ENCODE data around the gene ZKSCAN4.

Gene ZKSCAN4

DNA sequence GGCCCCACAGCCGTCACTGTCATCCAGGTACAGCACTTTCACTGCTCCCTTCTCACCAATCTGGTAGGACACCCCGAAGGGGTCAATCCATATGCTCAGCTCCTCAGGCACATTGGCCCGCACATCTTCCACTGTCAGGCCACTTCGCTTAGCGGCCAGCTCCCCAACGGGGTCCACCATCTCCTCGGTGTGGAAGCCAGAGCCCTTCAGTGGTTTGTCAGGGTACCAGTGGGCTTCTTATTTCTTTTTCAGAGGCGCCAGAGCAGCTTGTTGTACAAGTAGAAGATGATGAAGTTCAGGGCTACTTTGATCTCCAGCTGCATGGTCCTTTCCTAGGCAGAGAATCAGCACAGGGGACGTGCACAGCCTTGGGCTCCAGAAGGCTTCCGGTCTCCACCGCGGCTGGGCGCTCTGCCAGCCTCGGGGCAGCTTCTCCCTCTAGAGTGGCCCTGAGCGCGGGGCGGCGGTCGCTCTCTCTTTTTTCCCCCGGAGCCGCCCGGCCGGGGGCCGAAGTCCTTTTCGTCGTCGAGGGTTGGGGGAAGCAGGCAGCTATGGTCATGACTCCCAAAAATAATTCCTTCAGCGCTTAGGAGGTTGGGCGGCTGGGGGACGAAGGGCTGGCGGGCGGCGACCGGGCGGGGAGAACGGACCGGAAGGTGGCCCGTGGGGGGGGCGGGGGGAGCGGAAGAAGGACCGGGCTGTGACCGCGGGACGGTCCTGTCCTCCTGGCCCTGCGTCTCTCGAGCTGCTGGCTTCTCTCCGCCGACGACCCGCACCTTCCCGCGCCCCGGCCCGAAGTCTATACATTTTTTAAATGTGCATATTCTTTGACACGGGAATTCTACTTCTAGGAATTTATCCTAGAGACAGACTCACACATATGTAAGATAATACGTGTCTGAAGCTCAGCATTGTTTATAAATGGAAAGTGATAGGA is 33.5 kb downstream of the ZKSCAN4 start:
- H3K27me3 ChIP-seq (ENCODE audit: control insufficient read depth in 1 of 2, insufficient read depth in 2 of 2, low read length in 2 of 2): peaks cover 10 to 14% of the 10 kb centered on the region in 2 donors
- H3K4me3 ChIP-seq (ENCODE audit: low read depth in 1 of 2, low read length in 2 of 2): peak overlapping the region; percentile 55 to 64
- H3K27ac ChIP-seq (ENCODE audit: low read depth, low read length): peak overlapping the region; percentile 22

DNA sequence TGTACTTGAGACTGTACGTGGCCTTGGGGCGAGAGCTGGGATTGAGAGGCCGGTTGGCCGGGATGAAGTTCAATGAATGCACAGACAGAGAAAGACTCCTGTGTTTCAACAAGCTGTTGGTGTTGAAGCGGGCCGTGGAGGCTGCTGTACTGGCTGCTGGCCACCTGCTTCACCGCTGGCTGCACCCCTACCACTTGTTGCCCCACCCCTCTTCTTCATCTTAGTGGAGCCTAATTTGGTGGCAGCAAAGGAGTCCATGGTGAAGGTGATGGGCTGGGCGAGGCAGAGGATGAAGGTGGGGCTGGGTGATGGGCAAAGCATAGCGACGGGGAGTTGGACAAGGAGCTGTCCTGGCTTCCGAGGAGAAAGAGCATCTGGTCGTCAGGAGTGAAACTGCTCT is 34.2 kb downstream of the ZKSCAN4 start:
- H3K9ac ChIP-seq (ENCODE audit: low read length): no peak overlapping the region
- peaks cover 5% of the 10 kb centered on the region for H3K4me1 ChIP-seq (ENCODE audit: insufficient read depth, low read length)
- H3K36me3 ChIP-seq (ENCODE audit: insufficient read depth, low read length): no peaks in the 10 kb centered on the region
- H3K9me3 ChIP-seq (ENCODE audit: low read length): peaks cover 4% of the 10 kb centered on the region
- H3K4me3 ChIP-seq (ENCODE audit: low read depth in 1 of 2, low read length in 2 of 2): peak overlapping the region in 1 of 2 donors; percentile 55
- H3K27me3 ChIP-seq (ENCODE audit: control insufficient read depth in 1 of 2, insufficient read depth in 2 of 2, low read length in 2 of 2): peaks cover 10 to 21% of the 10 kb centered on the region in 2 donors
- no peak overlapping the region for H3K27ac ChIP-seq (ENCODE audit: low read depth, low read length)

More for the DNA sequence above, 33.5 kb downstream of the ZKSCAN4 start:
- peaks cover 5% of the 10 kb centered on the region for H3K4me1 ChIP-seq (ENCODE audit: insufficient read depth, low read length)
- H3K9ac ChIP-seq (ENCODE audit: low read length): no peak overlapping the region
- no peaks in the 10 kb centered on the region for H3K36me3 ChIP-seq (ENCODE audit: insufficient read depth, low read length)
- H3K9me3 ChIP-seq (ENCODE audit: low read length): peaks cover 4% of the 10 kb centered on the region

DNA sequence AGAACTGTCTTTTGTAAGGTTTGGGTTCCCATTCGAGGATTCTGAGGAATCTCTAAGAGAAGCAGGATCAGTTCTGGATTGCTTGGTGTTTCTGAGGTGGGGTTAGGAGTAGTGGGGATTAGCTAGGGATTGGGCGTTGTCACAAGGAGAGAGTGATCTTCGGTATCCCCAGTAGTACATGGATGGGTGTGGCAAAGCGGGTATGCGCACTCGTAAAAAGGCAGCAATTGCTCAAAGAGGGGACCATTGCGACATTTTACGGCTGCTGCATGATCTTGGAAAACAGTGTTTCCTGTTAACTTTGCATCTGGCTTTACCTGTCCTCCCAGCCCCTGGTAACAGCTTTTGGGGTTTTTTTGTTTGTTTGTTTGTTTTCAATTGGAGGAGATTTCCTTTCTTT is 36.6 kb downstream of the ZKSCAN4 start:
- no peak overlapping the region for H3K9ac ChIP-seq (ENCODE audit: low read length)
- H3K4me3 ChIP-seq (ENCODE audit: low read depth in 1 of 2, low read length in 2 of 2): no peak overlapping the region
- H3K9me3 ChIP-seq (ENCODE audit: low read length): peaks cover 4% of the 10 kb centered on the region
- no peak overlapping the region for H3K27ac ChIP-seq (ENCODE audit: low read depth, low read length)
- H3K27me3 ChIP-seq (ENCODE audit: control insufficient read depth in 1 of 2, insufficient read depth in 2 of 2, low read length in 2 of 2): peaks cover 23 to 44% of the 10 kb centered on the region in 2 donors
- no peaks in the 10 kb centered on the region for H3K36me3 ChIP-seq (ENCODE audit: insufficient read depth, low read length)
- H3K4me1 ChIP-seq (ENCODE audit: insufficient read depth, low read length): peaks cover 5% of the 10 kb centered on the region

DNA sequence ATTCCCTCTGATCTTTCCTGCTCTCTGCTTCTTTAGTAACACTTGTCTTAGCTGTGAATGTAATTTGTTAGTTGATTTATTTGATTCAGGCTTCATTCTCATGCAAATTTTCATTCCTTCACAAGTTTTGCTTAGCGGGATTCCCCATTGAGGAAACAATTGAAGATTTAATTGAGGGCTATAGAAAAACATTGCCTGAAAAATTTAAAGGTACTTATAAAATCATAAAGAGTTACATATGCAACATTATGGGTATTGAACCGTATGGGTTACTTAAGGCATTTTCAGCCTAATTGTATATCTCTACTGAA is 38.9 kb downstream of the ZKSCAN4 start:
- Histone ChIP-seq H3K36me3 (ENCODE audit: insufficient read depth, low read length) (no peaks in the 10 kb centered on the region), H3K9ac (ENCODE audit: low read length) (no peak overlapping the region), H3K4me1 (ENCODE audit: insufficient read depth, low read length) (peaks cover 3% of the 10 kb centered on the region), H3K27me3 (ENCODE audit: control insufficient read depth in 1 of 2, insufficient read depth in 2 of 2, low read length in 2 of 2) (peaks cover 43 to 63% of the 10 kb centered on the region in 2 donors), H3K27ac (ENCODE audit: low read depth, low read length) (no peak overlapping the region), H3K4me3 (ENCODE audit: low read depth in 1 of 2, low read length in 2 of 2) (no peak overlapping the region), H3K9me3 (ENCODE audit: low read length) (peaks cover 4% of the 10 kb centered on the region)

DNA sequence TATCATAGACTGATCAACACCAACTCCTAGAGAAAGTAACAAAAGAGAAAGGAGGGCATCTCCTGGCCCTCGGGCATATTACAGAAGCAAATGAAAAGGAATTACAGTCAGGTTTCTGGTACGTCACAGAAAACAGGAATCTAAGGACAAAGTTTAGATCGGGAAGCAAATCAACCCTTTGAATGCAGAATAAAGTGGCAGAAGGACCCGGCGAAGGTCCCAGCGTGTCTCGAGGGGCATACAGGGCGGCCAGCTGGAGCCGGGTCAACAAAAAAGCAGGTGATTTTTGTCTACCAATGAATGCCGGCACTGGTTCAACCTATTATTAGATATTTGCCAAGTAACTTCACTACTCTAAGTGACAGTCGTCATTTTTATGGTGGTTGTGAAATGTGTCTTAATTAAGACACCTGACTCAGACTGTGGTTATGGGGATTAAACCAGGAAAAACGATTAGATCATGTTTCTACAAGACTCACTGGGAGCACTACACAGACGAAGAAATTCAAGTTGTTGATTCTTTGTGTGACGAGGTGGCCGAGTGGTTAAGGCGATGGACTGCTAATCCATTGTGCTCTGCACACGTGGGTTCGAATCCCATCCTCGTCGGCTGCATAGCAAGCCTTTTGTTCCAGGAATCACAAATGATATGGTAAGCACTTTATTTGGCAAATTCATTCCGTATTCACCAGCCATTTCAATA is 39.4 kb downstream of the ZKSCAN4 start:
- Histone ChIP-seq H3K4me3 (ENCODE audit: low read depth in 1 of 2, low read length in 2 of 2) (no peak overlapping the region), H3K9ac (ENCODE audit: low read length) (no peak overlapping the region), H3K4me1 (ENCODE audit: insufficient read depth, low read length) (no peaks in the 10 kb centered on the region), H3K9me3 (ENCODE audit: low read length) (peaks cover 5% of the 10 kb centered on the region), H3K27me3 (ENCODE audit: control insufficient read depth in 1 of 2, insufficient read depth in 2 of 2, low read length in 2 of 2) (peaks cover 48 to 68% of the 10 kb centered on the region in 2 donors), H3K27ac (ENCODE audit: low read depth, low read length) (no peak overlapping the region), H3K36me3 (ENCODE audit: insufficient read depth, low read length) (no peaks in the 10 kb centered on the region)

DNA sequence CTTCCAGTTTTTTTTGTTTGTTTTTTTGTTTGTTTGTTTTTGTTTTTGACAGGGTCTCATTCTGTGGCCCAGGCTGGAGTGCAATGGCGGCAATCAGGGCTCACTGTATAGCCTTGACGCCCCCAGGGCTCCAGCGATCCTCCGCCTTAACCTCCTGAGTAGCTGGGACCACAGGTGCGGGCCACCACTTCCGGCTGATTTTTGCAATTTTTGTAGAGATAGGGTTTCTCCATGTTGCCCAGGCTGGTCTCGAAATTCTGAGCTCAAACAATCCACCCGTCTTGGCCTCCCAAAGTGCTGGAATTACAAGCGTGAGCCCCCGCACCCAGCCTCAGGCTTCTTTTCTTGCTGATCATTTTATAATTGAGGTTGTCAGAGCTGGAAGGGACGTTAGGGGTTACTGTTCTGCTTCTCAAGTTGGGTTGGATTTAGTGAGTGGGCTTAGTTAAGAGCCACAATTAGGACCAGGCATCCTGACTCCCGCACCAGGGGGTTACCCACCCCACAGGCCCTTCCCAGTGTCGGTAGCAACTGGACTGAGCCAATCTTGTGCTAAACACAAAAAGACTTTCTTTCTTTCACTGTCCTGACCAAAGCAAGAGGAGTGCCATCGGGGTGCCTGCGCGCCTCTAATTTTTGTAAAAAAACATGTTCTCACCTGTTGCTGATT is 40.1 kb downstream of the ZKSCAN4 start:
- no peak overlapping the region for H3K27ac ChIP-seq (ENCODE audit: low read depth, low read length)
- H3K27me3 ChIP-seq (ENCODE audit: control insufficient read depth in 1 of 2, insufficient read depth in 2 of 2, low read length in 2 of 2): peaks cover 55 to 75% of the 10 kb centered on the region in 2 donors
- no peak overlapping the region for H3K9ac ChIP-seq (ENCODE audit: low read length)
- no peaks in the 10 kb centered on the region for H3K4me1 ChIP-seq (ENCODE audit: insufficient read depth, low read length)
- H3K36me3 ChIP-seq (ENCODE audit: insufficient read depth, low read length): no peaks in the 10 kb centered on the region
- H3K4me3 ChIP-seq (ENCODE audit: low read depth in 1 of 2, low read length in 2 of 2): no peak overlapping the region
- peaks cover 12% of the 10 kb centered on the region for H3K9me3 ChIP-seq (ENCODE audit: low read length)

DNA sequence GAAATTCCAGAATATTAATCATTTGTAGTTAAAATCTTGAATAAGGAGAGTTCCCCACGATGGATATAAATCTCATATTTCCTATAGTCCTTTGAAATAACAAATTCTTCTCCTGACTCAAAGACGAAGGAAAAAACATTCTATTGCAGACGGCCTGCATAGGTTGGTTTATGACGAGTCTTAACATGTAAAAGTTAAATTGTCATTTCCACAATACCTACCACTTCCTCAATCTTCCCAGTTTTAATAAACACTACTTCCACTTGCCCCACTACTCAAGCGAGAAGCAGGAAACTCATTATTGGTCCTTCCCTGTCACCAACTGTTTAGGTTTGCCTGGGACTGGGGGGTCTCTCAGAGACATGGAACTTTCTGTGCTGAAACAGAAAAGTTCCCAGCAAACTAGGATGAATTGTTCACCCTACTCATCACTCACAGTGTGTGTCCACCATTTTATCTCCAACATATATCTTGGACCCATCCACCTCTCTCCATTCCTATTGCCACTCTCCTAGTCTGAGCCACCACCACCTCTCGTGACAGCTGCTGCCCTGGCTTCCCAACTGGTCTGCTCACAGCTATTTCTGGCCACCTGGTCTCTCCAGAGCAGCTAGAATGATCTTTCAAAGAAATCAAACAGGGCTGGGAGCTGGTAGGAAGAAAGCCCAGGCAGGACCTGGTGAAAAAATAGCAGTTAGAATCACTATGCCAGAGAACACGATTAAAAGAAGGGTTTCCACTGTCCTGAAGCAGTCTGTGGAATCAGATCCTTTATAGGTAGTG is 42.1 kb downstream of the ZKSCAN4 start:
- H3K4me3 ChIP-seq (ENCODE audit: low read depth in 1 of 2, low read length in 2 of 2): no peak overlapping the region
- peaks cover 55 to 69% of the 10 kb centered on the region in 2 donors for H3K27me3 ChIP-seq (ENCODE audit: control insufficient read depth in 1 of 2, insufficient read depth in 2 of 2, low read length in 2 of 2)
- no peaks in the 10 kb centered on the region for H3K4me1 ChIP-seq (ENCODE audit: insufficient read depth, low read length)
- peaks cover 10% of the 10 kb centered on the region for H3K9me3 ChIP-seq (ENCODE audit: low read length)
- no peaks in the 10 kb centered on the region for H3K36me3 ChIP-seq (ENCODE audit: insufficient read depth, low read length)
- H3K9ac ChIP-seq (ENCODE audit: low read length): no peak overlapping the region
- no peak overlapping the region for H3K27ac ChIP-seq (ENCODE audit: low read depth, low read length)

DNA sequence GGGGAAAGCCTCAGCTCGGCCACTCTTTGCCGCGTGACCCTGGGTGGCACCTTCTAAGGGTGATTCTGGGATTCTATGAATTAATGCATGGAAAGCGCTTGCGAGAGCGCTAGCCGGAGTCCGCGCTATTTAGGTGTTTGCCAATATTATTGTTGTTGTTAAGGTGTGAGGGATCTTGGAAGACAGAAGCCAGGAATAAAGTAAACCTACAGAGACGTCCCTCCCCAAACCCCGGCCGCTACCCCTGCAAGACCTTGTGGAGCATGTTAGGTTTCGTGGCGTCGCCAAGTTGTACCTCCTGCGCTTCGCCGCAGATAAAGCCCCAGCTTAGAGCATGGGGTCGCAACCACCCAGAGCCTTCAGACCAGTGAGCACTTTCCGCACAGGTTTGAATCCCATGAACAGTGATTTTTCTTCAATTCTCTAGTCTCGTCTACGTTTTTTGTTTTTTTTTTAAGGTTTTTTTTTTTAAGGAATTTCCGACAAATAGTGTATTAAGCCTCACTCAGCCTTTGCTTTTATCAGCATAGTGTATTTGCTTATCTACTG is 43.9 kb downstream of the ZKSCAN4 start:
- H3K9ac ChIP-seq (ENCODE audit: low read length): no peak overlapping the region
- peaks cover 10% of the 10 kb centered on the region for H3K9me3 ChIP-seq (ENCODE audit: low read length)
- H3K36me3 ChIP-seq (ENCODE audit: insufficient read depth, low read length): no peaks in the 10 kb centered on the region
- no peaks in the 10 kb centered on the region for H3K4me1 ChIP-seq (ENCODE audit: insufficient read depth, low read length)
- no peak overlapping the region for H3K27ac ChIP-seq (ENCODE audit: low read depth, low read length)
- H3K4me3 ChIP-seq (ENCODE audit: low read depth in 1 of 2, low read length in 2 of 2): peak overlapping the region; percentile 4 to 22
- peaks cover 53 to 62% of the 10 kb centered on the region in 2 donors for H3K27me3 ChIP-seq (ENCODE audit: control insufficient read depth in 1 of 2, insufficient read depth in 2 of 2, low read length in 2 of 2)

DNA sequence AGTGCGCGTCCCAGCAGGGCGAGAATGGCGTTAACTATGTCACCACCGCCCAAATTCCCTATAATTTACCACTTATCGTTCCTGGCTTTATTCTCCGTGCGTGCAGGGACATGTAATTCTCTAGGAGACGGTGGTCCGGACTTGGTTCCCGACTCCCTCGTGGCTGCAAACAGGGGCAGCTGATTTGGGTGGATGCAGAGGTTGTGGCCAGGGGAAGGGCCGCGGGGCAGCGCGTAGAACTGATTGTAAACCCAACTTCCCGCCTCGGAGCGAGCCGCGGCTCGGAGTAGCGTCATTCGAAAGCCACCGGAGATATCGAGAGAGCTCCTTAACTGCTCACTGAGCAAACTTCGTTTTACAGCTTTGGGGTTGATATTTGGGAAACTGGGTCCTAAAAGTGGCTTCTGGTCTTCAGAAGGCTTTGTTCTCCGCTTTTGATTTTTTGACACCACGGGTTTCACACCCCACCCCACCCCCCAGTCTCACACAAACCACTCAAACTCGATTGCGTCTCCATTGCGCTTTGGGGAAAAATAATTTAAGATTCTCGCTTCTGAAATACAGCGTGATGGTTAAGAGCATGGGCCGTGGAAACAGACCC is 44.5 kb downstream of the ZKSCAN4 start:
- Histone ChIP-seq H3K9ac (ENCODE audit: low read length) (no peak overlapping the region), H3K9me3 (ENCODE audit: low read length) (peaks cover 10% of the 10 kb centered on the region), H3K27ac (ENCODE audit: low read depth, low read length) (no peak overlapping the region), H3K4me1 (ENCODE audit: insufficient read depth, low read length) (no peaks in the 10 kb centered on the region), H3K36me3 (ENCODE audit: insufficient read depth, low read length) (no peaks in the 10 kb centered on the region), H3K4me3 (ENCODE audit: low read depth in 1 of 2, low read length in 2 of 2) (peak overlapping the region; percentile 4 to 22), H3K27me3 (ENCODE audit: control insufficient read depth in 1 of 2, insufficient read depth in 2 of 2, low read length in 2 of 2) (peaks cover 52 to 57% of the 10 kb centered on the region in 2 donors)

DNA sequence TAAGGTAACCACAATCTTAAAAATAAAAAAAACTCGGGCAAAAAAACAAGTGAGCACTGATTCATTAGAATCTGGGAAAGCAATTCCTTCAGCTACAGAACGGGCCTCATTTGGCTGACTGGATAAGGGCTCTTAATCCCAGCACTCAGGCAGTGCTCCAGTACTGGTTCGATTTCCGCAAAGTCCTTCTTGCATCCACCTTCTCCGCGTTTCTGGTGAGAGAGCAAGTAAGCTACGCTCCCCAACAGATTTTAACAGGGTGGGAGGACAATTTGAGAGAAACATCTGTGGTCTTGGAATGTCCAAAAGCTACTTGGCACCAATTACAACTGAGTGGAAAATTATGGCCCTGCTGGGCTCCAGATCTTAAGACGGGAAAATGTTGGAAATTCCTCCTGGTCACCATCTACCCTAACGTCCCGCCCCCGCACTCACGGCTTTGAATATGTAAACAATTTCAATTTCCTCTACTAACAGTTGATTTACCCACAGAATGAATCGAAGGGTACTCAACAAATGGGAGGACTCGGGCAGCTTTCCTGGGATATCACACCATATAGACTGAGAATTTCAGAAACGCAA is 45.0 kb downstream of the ZKSCAN4 start:
- Histone ChIP-seq H3K4me1 (ENCODE audit: insufficient read depth, low read length) (no peaks in the 10 kb centered on the region), H3K36me3 (ENCODE audit: insufficient read depth, low read length) (no peaks in the 10 kb centered on the region), H3K27ac (ENCODE audit: low read depth, low read length) (no peak overlapping the region), H3K4me3 (ENCODE audit: low read depth in 1 of 2, low read length in 2 of 2) (peak overlapping the region in 1 of 2 donors; percentile 22), H3K27me3 (ENCODE audit: control insufficient read depth in 1 of 2, insufficient read depth in 2 of 2, low read length in 2 of 2) (peaks cover 46 to 51% of the 10 kb centered on the region in 2 donors), H3K9me3 (ENCODE audit: low read length) (peaks cover 10% of the 10 kb centered on the region), H3K9ac (ENCODE audit: low read length) (no peak overlapping the region)

All from muscle layer of colon (tissue), 2 donors.